HG03196 (cell line): ENCODE results near the gene ARHGEF26.
"Not testable (repeated sequence)": the region's sequence is repeated elsewhere in the genome, so short reads cannot be mapped to it uniquely, and the experiment has no call there.

ENCODE experiments used
- ATAC-seq: cut with Tn5 transposase; IDR thresholded peaks from one replicate; pipeline ENCODE4 v1.9.1; 2021; ENCODE audit not compliant: unreplicated experiment

Gene ARHGEF26

DNA sequence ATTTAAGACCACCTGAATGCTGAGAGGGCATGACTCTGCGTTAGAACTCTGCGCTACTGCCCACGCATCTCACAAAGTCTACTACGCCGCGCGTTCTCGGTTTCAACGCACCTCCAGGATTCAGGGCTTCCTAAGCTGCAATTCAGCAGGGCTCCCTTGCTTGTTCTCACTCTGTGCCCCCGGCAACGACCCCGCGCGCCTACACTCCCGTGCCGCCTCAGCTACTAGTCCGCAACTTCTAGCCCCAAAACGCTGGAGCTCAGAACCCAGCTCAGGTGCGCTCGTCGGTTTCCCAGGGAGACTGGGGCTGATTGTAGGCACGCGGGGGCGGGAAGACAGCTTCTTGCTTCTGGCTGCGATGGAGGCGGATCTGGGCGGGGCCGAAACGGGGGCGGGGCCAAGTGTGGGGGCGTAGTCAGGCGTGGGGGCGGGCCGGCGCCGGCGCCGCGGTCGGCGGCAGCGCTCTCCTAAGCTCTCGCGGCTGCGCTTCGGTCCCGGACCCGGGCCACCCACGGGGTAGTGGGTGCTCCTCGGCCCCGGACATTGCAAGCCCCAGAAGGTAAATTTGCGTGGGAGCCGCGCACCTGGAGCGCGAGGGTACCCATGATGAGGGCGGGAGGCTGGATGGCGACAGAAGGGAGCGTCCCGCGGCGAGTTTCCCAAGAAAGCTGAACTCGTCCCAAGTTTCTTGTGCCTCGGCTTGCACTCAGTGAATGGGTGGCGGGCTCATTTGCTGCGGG is at the start of gene ARHGEF26:
TSS of gene ARHGEF26 (plus strand) at position 430 of the 740 bp plus-strand sequence. CDS start 603 bp downstream, outside the sequence.
- no peak for ATAC-seq

- ATAC-seq, result no peak
Measured at GRCh38 chr3:154074966-154075365, 46.2 kb upstream of the ARHGEF26 start.

GRCh38 chr3:154078672-154079071 is 42.5 kb upstream of the ARHGEF26 start:
- no peak for ATAC-seq

GRCh38 chr3:154081305-154081704 is 39.9 kb upstream of the ARHGEF26 start:
- no peak for ATAC-seq

DNA sequence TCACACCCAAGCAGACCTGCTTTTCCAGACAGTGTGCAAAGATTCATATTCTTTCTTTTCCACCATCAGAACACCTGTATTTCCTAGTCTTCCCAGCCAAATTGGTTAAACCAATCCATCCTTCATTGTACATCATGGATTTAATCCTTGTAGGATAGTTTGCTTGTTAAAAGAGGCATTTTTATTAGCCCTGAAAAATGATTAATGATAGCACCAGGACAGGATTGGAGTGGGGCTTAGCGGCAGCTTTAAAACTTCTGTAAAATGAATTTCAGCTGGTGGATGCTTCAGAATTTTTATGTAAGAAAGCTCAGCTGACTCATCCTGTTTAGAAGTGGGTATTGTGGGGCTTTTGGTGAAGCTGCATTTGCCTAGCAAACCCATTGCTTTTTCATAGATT is 36.1 kb upstream of the ARHGEF26 start:
- ATAC-seq, result no peak

- ATAC-seq, result no peak
Measured at GRCh38 chr3:154085799-154086198, 35.4 kb upstream of the ARHGEF26 start.

DNA sequence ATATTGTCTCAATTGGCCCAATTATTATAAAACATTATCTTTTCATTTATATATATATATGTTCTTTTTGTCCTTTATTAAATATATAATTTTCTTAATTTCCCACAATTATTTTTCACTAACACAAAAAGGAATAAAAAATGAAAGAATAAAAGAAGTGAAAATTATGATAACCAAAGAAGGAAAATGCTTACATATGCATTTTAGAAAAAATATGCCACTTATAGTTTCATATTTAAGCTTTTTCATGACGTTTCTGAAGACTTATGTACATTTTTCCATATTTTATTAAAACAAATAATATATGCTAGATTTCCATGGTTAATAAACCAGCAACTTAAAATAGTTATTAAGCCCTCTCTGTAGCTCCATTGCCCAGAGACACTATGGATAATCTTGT is 34.9 kb upstream of the ARHGEF26 start:
- no peak for ATAC-seq

- ATAC-seq, result not testable (repeated sequence)
Measured at GRCh38 chr3:154087756-154088480, 33.3 kb upstream of the ARHGEF26 start.

- ATAC-seq, result no peak
Measured at GRCh38 chr3:154089421-154090420, 31.5 kb upstream of the ARHGEF26 start.

DNA sequence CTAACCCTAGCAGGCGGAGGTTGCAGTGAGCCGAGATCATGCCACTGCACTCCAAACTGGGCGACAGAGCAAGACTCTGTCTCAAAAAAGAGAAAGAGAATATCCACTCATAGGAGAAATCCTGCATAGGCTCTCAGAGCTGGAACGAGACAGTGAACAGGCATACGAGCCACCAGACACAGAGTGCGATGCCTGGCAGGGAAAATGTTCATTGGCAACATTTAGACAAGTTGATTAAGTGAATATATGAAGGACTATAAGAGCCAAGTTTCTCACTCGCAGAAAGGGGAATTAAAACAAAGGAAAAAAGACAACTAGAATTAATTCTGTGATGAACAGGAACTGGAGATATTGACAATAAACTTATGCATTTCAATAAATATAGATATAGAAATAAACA is 27.1 kb upstream of the ARHGEF26 start:
- ATAC-seq, result no peak

- ATAC-seq, result no peak
Measured at GRCh38 chr3:154095832-154096421, 25.3 kb upstream of the ARHGEF26 start.

- no peak for ATAC-seq
Measured at GRCh38 chr3:154098376-154098775, 22.8 kb upstream of the ARHGEF26 start.

DNA sequence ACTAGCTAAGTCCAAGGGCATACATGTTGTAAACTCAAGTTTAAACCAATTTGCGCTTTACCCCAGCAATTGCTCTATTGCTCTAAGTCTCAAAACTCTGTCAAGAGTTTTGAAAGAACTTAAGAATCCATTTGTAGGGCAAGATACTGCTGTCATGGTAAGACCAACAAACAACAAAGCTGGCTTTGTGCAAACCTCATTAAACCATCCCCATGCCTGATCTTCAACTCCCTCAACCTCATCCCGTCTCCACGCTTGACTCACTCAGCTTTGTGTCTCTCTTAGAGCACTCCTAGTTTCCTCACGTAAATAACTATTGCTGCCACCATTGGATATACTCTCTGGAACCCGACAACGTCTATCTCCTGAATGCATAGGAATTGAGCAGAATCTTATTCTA is 20.6 kb upstream of the ARHGEF26 start:
- no peak for ATAC-seq

- no peak for ATAC-seq
Measured at GRCh38 chr3:154101250-154101649, 19.9 kb upstream of the ARHGEF26 start.

GRCh38 chr3:154102225-154102624 is 19.0 kb upstream of the ARHGEF26 start:
- ATAC-seq, result no peak

DNA sequence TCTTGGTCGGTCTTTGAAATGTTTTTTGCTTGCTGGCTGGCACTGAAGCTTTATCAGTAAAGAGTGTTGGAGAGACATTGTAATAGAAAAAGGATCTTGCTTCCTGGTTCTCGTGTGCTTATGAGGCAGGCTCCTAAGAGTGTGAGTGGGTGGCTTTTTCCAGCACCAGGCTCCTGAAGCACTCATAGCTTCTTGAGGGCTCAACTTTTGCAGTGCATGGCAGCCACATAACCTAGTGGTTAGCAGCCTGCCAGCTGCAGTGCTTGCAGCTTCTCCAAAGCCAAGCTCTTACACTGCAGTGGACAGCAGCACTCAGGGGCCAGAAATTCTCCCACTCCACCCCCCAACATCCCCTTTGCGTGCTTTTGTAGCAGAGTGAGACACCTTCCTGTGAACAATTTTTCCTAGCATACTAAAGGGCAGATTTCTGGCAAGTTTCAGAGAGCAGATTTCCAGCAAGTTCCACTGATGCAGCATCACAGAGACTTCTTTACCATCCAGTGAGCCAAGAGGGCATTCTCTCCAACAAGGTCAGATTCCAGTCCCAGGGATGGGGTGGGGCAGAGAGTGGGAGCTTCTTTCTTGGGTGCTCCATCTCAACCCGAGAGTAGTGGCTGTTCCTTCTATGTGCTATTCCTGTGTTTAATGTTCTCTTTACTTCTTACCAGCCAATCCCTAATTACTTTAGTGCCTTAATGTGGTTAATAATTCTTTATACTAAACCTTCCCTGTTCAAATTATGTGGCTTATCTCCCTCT is 15.8 kb upstream of the ARHGEF26 start:
- no peak for ATAC-seq

DNA sequence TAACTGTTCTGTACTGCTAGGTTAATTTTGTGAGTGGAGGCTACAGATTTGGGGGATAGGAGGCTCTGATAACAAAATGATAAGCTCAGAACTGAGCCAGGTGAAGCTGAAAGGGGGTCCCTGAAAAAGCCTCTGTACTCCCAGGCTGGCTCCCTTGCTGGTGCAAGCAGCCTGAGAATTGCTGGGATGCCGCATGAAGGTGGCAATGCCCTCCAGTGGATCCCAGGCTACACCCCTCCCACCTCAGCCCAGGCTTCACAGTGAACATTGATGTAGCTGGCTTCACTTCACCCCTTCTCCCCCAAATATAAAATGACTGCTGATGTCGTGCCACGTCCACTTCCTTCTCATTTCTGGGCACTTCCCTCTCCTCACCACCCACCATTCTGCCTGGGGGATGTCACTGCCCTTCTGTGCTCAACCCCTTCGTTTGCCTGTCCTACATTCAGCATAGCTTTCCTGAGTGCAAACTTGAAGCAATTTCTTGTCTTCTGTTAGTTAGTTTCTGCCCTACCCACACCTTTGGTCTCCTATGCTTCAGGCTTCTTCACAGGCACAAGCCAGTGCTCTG is 9.7 kb upstream of the ARHGEF26 start:
- no peak for ATAC-seq

GRCh38 chr3:154112146-154112852 is 8.9 kb upstream of the ARHGEF26 start:
- no peak for ATAC-seq

DNA sequence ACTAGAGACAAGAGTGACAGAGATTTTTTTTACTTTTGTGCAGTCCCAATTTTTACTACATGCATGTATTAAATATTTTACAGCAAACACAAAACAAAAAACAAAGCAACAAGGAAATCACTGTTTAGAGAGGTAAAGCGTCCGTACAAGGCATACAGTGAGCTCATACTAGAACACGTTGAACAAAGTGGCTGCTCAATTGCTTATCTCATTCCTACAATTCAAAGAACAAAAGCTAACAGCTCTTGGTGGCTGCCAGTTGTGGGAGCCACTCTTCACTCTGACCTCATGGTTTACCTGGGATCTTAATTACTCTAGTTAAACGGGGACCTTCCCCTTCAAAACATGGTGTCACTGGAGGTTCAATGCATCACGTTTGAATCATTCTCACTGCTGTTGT is 7.6 kb upstream of the ARHGEF26 start:
- no peak for ATAC-seq
